COLO668 (cell line): ENCODE data around the gene ENHO.

Experiments used
- DNase-seq: peaks from one replicate; lab custom pipeline; 2025; ENCODE audit not compliant: unreplicated experiment; lab: John Stamatoyannopoulos, UW

The ENHO gene

DNA sequence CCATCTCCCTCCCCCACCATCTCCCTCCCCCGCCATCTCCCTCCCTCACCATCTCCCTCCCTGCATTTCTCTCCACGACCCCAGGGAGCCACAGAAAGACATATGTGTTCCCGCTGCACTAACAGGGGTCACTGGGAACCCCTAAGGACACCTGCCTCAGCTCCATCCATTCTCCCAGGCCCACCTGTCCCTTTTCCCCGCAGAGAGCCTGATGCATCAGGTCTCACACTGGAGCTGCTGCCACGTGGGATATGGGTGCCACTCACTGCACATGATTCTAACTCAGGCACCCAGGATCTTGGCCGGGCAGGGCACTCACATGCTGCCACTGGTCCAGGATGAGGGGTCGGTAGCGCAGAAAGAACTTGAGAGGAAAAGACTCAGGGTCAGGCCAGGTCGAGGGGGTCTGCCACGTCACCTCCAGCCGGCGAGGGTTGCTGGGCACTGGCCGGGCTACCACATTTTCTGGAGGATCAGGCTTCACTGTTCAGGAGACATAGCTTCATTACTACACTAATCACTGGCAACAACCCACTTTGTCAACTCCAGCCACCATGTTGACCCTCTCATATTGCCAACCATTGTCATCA lies 33.2 kb upstream of the ENHO start:
- no peak for DNase-seq

DNA sequence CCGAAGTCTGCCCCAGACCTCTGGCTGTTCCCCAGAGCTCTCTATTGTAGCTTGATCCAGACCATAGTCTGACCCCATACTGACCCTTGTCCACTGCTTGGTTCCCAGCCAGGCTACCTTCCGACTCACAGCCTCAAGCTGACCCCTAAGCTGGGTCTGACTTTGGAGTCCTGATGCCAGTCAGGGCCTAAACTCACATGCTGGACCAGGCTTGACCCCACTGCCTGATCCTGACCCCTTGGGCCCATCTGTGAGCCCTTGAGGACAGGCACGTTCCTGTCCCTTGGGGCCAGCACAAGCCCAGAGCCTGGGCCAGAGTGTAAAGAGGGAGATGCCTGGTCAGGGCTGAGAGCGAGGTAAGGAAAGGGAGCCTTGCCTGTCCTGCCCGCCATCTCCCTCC lies 32.7 kb upstream of the ENHO start:
- no peak for DNase-seq

DNA sequence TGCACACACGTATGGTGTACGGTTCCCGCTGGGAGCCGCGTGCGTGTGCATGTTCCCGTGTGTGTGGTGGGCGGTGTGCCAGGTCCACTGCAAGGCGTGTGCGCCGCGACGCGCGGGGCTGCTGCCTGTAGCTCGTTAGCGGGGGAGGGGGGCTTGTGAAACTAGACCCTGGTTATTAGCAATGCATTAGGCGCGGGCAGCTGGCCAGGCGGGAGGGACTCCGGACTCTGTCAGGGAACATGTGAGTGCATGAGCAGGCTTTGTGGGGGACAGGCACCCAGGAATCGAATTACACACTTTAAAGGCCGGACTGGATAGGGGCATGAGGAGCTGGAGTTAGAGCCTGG lies 32.2 kb upstream of the ENHO start:
- DNase-seq, result no peak

DNA sequence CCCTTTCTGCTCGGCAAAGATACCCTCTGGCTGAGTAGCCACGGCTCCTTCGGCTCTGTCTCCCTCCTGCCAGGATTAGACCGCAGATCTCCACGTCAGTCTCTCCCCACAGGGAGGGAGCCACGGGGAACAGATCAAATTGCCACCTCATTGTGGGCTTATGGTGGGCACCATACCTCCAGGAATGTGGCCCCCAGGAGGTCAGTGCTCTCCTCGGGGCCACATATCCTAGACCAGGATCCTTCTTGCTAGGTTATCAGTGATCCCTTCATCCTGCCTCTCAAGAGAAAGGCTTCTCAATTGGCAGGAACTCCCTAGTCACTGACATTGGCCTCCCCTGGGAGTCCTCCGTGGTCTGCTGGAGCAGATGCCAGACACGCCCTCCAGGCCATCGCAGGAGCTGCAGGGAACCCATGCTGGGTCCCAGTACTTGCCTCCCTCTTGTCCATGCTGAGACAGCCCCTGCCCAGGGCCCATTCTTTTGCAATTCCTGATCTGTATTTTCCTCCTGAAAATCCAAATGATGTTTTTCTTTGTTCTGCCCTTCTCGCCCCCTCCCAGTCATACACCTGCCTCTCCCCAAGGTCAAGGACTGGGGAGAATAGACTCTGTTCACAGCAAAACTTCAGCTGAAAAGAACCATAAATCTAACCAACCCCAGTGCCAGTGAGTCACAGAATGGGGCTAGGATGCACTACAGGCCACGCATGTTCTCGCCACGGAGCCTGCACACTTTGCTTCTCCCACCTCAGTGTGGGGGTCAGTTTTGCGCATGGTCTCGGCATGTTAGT lies 31.6 kb upstream of the ENHO start:
- peak; percentile 23 for DNase-seq

DNA sequence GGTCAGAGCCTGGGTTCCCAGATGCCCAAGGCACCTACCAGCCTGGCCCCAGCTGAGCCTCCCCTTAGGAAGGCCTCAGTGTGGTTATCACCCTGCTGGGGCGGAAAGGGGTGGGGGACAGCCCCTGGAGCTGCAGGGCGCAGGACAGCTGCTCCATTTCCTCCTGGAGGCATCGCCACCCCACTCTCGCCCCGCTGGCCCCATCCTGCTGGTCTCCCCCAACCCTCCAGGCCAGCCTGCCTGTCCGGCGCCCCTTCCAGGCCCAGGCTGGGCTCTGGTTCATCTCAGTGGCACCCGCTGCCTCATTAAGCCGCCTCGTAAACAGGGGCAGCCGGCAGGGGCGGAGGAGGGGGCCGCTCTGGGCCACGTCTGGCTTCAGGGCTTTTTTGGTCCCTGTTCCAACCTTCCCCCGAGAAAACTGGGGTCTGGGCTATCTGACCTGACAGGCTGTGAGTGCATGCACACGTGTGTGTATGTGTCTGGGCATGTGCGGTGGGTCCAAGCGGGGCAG lies 30.8 kb upstream of the ENHO start:
- DNase-seq, result no peak

DNA sequence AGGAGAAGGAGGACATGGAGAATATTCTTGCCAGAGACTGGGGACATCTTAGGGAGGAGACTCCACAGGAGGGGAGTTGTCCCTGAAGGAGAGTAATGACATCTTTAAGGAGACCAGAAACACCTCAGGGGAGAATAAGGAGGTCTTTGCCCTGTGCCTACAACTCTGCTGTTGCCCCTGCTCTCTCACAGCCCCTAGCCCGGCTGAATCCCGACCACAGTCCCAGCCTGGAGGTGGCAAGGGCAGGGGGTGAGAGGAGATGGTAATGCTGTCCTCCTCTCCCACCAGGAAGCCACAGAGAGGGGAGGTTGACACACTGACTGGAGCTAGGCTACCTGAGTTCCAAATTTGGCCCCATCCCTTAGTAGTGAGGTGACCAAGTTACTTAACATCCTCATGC lies 30.2 kb upstream of the ENHO start:
- no peak for DNase-seq

DNA sequence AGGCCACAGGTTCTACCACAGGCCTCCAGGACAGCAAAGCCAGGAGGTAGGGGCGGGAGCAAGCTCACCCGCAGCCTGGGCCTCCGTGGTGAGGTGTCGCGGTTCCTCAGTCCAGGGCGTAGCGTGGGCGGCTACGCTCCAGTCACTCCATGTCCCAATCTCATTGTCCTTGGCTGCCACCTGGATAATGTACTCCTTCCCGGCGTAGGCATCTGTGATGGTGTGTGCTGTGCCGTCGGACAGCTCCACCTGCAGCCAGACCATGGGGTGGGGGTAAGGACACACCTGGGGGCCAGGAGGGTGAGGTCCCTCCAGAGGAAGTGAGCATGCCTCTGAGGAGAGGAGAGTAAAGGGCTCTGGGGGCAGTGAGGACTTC lies 29.8 kb upstream of the ENHO start:
- DNase-seq, result peak; percentile 9

DNA sequence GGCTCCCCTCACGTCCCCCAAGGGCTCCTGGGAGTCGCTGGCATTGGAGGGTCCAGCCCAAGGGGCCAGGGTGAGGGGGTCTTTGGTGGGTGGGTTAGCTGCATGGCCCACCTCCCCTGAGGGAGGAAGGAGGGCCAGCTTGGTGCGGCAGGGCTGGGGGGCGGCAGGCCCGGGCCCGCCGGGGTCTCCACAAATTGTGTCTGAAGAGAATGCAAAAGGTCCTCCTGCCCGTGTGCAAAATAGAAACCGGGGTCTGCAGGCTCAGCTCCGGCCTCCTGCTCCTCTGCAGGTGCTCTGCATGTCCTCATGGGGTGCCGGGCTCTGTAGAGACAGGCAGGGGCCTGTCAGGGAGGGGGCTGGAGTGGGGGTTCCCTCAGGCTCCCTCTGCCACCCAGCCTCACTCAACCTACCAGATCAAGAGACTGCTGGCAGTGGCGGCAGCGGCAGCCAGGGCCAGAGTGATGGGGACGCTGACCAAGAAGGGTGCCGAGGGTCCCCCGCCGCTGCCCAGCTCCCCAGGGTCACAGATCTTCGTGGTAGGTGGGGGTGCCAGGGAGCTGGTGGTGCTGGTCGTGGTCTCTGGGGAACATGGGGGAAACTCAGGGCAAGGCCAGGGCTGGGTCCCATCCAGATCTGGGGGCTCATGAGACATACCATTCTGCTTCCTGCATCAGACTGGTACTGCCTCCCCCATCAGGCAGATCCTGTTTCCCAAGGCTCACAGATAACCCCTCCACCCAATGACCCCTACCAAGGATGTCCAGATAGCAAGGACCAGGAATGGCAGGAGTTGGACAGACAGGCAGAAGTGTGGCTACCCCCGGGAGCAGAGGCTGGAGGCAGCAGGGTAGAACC lies 29.2 kb upstream of the ENHO start:
- no peak for DNase-seq

DNA sequence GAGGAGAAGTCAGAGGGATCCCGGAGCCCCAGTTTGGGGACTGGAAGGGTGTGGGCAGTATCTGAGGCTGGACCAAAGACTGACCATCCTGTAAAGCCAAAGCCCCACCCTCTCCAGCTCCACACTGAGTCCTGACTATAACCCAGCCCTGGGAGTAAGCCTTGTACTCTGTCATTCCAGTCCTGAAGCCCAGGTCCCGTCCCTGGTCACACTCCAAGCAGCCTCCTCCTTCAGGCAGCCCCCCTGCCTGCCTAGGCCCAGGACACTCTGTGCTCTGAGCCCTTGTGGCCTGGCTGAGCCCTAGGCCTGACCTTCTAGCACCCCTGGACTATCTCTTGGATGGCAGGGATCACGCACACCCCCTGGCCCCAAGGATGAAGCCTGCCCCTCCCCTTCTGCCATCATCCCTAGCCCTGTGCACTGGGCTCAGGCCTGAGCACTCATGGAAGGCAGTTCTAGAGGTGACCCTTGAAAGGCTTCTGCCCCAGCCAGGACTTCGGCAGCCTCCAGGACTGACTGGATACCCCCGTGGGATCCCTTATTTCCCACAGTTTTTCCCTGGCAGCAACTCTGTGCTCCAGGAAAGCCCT lies 28.0 kb upstream of the ENHO start:
- no peak for DNase-seq

DNA sequence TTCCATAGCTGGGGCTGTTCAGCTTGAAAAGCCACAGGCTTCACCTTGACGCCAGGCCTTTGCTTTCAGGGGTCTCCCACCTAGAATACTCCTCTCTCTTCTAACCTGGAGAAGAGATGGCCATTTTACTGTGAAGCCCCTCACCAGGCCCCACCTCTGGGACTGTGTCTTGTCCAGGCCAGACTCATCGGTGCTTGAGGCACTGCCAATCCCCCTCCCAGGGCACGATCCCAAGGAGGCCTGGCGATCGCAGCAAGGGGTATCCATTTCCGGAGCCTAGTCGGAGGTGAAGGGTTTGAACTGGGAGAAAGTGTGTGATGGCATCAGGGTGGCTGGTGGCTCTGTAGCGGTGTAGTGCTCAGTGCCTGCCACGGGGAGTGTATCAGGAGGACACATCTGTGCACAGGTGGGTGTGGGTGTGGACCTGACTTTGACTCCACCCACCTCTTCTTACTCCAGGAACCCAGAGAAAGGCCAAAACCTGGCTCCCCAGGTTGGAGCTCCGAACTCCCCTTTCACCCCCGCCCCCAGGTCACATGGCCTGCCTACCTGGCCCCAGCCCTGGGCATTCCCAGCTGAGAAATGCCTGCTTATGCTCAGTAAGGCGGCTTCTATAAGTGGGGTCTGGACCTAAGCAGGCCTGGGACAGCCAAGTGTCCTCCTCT lies 27.4 kb upstream of the ENHO start:
- no peak for DNase-seq

DNA sequence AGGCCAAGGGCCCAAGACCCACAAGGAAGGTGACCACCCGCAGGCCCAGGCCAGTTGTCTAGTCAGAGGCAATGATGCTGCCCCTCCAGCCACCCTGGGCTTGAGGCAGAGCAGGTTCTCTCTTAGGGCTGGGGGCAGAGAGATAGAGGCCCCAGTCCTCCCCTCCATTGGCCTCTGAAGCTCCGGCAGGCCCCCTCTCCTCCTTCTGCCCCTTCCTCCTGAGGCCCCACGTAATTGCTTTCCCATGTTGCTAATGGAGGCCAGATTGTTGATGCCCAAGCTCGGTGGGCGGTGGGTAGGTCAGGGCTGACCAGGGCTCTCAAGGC lies 26.6 kb upstream of the ENHO start:
- no peak for DNase-seq

DNA sequence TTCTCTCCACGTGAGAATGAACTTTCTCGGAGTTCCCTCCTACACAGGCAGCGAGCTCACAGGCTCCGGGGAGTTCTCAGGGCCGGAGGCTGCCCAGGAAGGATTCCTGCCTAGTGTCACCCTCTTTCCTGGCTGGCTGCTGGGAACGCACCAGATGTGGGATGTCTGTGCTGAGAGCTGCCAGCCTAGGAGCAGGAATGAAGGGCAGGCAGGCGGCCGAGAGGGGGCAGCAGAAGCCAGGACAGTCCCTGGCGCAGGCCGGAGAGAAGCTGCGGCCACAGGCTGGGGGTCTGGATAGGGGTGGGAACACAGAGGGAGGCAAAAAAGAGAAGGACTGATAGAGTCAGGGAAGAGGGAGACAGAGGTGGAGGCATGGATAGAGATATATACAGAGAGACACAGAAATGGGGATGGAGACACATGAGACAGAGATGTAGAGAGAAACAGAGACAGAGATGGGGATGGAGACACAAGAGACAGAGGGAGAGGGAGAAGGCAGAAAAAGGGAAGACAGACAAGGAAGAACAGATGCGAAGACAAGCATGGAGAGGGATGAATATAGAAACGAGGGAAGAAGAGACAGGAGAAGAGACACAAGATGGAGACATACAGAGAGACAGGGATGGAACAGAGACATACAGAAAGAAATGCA lies 25.3 kb upstream of the ENHO start:
- peak; percentile 51 for DNase-seq

DNA sequence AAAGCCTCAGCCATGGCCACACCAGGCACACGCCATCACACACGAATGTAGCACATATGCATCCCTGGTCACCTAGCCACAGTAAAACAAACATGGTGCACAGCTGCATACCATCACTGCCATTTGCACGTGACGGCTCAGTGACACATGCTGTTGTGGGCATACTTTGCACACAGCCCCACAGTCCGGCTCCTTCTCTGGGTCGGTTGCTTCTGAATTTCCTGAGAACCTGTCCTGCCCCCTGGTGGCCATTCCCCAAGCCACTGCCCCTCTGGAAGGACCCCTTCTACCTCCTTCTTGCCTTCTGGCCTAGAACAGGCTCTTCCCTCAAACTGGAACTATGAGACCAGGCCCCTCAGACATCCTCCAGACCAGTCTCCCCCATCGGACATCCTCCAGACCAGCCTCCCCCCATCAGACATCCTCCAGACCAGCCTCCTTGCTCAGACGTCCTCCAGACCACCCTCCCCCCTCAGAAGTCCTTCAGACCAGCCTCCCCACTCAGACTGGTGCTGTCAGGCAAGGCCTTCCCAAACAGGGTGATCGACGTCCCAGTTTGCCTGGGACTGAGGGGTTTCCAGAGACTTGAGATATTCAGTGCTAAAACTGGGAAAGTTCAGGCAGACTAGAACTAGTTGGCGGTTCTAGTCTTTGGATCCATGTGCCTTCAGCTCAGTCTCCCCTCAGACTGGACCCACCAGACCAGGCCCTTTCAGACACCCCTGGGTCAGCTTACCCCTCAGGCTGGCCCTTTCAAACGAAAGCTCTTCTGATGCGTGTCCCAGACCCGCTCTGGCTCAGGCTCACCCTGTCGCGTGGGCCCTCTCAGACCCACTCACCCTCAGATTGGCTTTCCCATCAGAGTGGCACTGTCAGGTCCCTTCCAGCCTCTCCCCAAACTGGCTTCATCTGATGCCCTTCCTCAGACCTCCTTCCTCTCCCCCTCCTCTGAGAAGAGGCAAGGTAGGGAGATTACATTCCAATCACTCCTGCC lies 24.3 kb upstream of the ENHO start:
- DNase-seq, result peak; percentile 47

DNA sequence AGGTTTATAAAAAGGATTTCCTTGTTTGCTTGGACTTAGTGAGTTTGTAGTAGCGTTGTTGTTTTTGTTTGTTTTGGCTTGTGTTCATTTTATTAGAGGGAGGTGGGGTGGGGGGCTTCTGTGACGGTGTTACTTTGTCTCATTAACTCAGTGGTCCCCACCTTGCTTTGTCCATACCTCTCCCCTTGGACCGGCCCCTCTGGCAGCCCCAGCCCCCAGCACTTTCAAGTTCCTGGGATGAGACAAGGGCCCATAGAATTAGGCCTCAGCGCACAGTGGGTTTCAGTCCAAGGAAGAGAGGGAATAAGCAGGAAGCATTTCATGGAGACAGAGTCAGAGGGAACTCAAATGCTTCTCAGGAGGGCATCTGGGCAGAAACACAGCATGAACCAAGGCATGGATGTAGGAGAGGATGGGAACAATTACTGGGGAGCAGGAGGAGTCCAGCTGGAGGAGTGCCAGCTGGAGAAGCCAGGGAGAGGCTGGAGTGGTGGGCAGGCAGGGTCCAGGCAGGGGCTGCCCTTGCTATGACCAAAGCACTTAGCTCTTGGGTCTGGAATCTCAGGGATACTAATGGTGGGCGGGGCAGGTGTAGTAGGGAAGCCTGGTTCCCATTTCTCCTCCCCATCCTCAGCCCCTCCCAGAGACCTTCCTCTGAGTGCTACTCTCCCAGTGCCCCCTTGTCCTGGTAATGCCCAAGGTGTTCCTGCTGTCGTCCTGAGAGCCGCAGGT lies 23.5 kb upstream of the ENHO start:
- no peak for DNase-seq

DNA sequence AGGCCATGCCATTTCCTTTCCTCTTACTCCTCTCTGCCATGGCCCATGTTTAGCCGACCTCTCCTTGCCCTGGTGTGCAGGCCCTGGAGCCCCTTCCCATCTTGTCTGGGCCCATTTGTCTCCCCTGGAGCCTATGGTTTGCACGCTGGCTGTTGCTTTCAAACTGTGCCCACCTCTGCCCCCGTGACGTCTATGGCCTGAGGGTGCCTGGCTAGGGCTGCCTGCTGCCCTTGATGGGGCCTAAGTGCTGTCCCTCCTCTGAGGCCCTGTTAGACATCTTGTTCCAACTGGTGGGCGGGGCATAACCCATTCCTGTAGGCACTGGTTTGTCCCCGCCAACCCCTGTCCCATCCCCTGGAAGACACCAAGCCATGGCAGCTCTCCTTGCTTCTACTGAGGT lies 22.7 kb upstream of the ENHO start:
- no peak for DNase-seq

DNA sequence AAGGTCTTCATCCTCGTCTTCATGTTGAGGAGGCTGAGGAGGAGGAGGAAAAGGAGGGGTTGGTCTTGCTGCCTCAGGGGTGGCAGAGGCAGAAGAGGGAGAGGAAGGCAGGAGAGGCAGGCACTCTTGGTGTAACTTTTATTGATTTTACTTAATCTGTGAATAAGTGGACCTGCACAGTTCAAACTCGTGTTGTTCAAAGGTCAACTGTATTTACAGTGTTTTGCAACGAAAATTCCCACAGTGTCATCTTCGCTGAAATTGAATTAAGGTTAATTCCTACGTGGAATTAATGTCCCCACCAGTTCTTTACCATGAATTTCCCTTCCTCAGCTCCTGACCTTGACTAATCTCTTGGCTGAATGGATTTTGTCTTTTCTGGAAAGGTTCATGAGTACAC lies 21.2 kb upstream of the ENHO start:
- DNase-seq, result no peak

DNA sequence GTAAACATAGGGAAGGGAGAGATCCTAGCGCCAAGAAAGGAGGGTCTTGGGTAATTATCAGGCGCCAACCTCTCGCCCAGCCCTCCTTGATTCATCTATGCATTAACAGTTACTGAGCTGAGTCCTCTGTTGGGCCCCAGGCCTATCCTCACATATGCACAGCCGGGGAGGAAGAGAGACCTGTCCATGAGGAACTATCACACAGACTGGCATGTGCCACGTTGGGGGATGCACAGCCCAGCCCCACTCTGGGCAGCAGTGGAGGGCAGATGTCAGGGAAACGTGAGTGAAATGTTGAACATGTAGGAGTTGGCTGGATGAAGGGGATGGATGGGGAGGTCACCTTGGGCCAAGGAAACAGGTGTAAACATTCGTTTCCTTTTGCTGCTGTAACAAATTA lies 18.8 kb upstream of the ENHO start:
- DNase-seq, result no peak

DNA sequence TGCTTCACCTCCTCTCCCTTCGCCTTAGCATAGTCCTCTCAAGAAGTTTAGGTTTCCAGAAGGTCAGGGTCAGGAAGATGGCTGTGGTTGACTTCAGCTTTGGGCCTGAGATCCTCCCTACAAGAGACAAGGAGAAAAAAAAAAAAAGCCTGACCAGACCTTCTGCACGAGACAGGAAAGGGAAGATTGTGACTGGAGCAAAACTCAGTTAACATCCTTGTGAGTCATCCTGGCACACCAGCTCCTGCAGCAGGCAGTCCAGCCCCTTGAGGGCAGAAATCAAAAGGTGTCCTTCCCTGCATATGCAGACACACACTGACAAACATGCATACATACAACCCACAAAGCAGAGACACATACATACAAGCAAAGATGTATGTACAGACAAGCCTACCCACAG lies 18.0 kb upstream of the ENHO start:
- DNase-seq, result no peak

DNA sequence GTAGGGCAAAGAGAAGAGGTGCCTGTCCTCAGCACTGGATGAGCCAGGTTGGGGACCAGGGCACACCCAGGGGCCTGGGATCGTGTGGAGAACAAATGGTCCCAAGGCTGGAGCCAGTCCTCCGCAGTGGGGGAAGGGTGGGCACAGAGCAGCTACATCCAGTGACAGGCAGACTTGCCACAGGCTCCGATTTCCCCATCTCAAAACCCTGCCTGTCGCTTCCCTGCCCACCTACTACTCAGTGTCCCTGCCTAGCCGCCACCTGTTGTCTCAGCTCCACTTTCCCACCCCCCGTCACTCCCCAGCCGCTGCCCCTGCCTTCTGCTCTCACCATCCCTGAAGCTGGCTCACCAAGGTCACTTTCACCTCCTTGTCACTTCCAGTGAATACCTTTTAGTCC lies 13.9 kb upstream of the ENHO start:
- DNase-seq, result no peak
